ENCODE measurements around the gene SLC26A11. TPM values are rescaled to one million over a fixed set of nuclear protein-coding genes. Genes with fewer than 3 reads are reported as not detected.
A peak's percentile ranks its signal among the peaks of the same experiment; 100 is the strongest.

SLC26A11 gene
- total and polyA plus RNA-seq, 7 experiments from 2014 or later, result 3.7 to 87.5 (median 63.0) TPM

DNA sequence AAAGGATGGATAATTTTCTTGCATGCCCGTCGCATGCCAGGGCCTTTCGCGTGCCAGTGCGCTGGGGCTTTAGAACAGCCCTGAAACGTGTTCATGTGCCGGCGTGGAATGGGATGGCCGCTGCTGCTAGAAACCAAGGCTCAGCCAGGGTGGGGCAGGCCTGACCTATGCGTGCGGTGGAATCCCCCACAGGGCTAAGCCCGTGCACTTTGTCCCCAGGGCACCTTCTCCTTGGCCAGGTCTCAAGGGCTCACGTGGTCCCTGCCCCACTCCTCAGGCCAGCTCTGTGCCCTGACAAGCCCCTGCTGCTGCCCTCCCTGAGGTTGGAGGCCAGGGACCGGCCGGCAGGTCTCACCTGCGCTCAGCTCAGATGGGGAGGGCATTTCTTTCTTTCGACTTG lies 27.3 kb downstream of the SLC26A11 start:
- POLR2A ChIA-PET, result no interaction called here

DNA sequence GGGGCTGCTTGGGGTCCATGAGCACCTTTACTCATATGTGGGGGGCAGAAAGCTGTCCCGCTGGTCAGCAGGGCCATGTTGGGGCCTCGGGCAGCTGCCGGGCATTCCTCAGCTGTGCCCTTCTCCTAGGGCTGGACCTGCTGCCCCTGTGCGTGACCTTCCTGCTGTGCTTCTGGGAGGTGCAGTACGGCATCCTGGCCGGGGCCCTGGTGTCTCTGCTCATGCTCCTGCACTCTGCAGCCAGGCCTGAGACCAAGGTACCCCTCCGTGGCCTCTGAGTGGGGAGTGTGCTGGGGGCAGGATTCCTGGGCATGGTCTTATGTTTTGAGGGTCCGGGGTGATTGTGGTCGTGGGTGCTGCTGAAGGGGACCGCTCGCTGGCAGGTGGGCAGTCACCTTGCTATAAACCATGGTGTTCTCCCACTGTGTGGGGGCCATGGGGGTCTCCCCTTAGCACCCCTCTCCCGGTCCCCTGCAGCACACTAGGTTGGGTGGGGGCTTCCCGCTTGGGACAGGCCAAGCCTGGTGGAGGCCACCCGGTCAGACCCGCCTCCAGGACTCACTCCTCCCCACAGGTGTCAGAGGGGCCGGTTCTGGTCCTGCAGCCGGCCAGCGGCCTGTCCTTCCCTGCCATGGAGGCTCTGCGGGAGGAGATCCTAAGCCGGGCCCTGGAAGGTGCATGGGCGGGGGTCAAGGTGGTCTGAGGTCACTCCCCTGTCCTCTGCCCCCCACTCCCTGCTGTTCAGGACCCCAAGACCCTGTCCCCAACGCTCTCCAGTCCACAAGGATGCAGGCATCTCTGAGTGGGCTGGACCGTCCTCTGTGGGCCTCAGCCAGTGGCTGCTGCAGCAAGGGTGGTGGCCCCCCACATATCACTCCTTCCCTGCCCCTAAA lies 28.0 kb downstream of the SLC26A11 start:
- Histone ChIP-seq H3K36me3 (ENCODE audit: control insufficient read depth in 2 of 3, insufficient read depth in 3 of 3, low read length in 3 of 3) (peaks cover 0 to 51% (median 0%) of the 10 kb centered on the region in 3 experiments), H3K9me3 (ENCODE audit: control insufficient read depth in 2 of 3, low read length in 3 of 3) (no peaks in the 10 kb centered on the region), H3K27me3 (ENCODE audit: control insufficient read depth in 2 of 2, insufficient read depth in 2 of 2, low read length in 2 of 2) (no peaks in the 10 kb centered on the region), H3K4me1 (ENCODE audit: control insufficient read depth in 2 of 2, insufficient read depth in 2 of 2, low read length in 2 of 2) (peaks cover 0 to 3% of the 10 kb centered on the region in 2 donors), H3K4me3 (ENCODE audit: low read length) (no peak overlapping the region), H3K27ac (ENCODE audit: low read depth, low read length) (no peak overlapping the region)
- Mint-ChIP-seq H3K4me3 (no peak overlapping the region), H3K9me3 (no peaks in the 10 kb centered on the region), H3K27ac (no peak overlapping the region), H3K36me3 (peaks cover 0 to 6% (median 4%) of the 10 kb centered on the region in 5 donors), H3K4me1 (peaks cover 0 to 16% (median 3%) of the 10 kb centered on the region in 7 donors), H3K27me3 (no peaks in the 10 kb centered on the region)
- CTCF ChIA-PET, result interaction anchor here (0.6 to 1.1 kb wide), 2 partner anchors 52 to 163 kb away, joined by 3 to 4 read pairs; no protein-coding TSS in a partner anchor
- intact Hi-C loops (cut with micrococcal nuclease), result no loop called here
- DNase-seq, result no peak
- no peak for ATAC-seq
- POLR2A ChIA-PET, result no interaction called here

More for the DNA sequence above, 27.3 kb downstream of the SLC26A11 start:
- DNase-seq (no peak), ATAC-seq (no peak)
- no peak overlapping the region for H3K27ac ChIP-seq (ENCODE audit: low read depth, low read length)
- Mint-ChIP-seq H3K27me3 (no peaks in the 10 kb centered on the region), H3K27ac (no peak overlapping the region), H3K4me1 (peaks cover 0 to 10% (median 0%) of the 10 kb centered on the region in 7 donors), H3K9me3 (no peaks in the 10 kb centered on the region), H3K36me3 (peaks cover 0 to 6% (median 4%) of the 10 kb centered on the region in 5 donors), H3K4me3 (no peak overlapping the region)
- no peaks in the 10 kb centered on the region for H3K4me1 ChIP-seq (ENCODE audit: control insufficient read depth in 2 of 2, insufficient read depth in 2 of 2, low read length in 2 of 2)
- H3K36me3 ChIP-seq (ENCODE audit: control insufficient read depth in 2 of 3, insufficient read depth in 3 of 3, low read length in 3 of 3), result peaks cover 0 to 51% (median 0%) of the 10 kb centered on the region in 3 experiments
- intact Hi-C loops (cut with micrococcal nuclease), result no loop called here
- H3K9me3 ChIP-seq (ENCODE audit: control insufficient read depth in 2 of 3, low read length in 3 of 3), result no peaks in the 10 kb centered on the region
- no peak overlapping the region for H3K4me3 ChIP-seq (ENCODE audit: low read length)
- no peaks in the 10 kb centered on the region for H3K27me3 ChIP-seq (ENCODE audit: control insufficient read depth in 2 of 2, insufficient read depth in 2 of 2, low read length in 2 of 2)
- CTCF ChIA-PET, result interaction anchor here (0.6 kb wide), 1 partner anchor 162 kb away, joined by 4 read pairs; no protein-coding TSS in a partner anchor

- DNase-seq (no peak), ATAC-seq (no peak)
- no peak overlapping the region for H3K4me3 Mint-ChIP-seq
- no peak overlapping the region for H3K27ac ChIP-seq (ENCODE audit: low read depth, low read length)
- intact Hi-C loops (cut with micrococcal nuclease), result no loop called here
- peaks cover 1 to 4% of the 10 kb centered on the region in 2 donors for H3K4me1 ChIP-seq (ENCODE audit: control insufficient read depth in 2 of 2, insufficient read depth in 2 of 2, low read length in 2 of 2)
- no peak overlapping the region for H3K4me3 ChIP-seq (ENCODE audit: low read length)
- H3K36me3 ChIP-seq (ENCODE audit: control insufficient read depth in 2 of 3, insufficient read depth in 3 of 3, low read length in 3 of 3), result peaks cover 0 to 44% (median 0%) of the 10 kb centered on the region in 3 experiments
- CTCF ChIA-PET, result interaction anchor here (1.1 kb wide), 1 partner anchor 53 kb away, joined by 3 read pairs; no protein-coding TSS in a partner anchor
- H3K9me3 Mint-ChIP-seq, result no peaks in the 10 kb centered on the region
- POLR2A ChIA-PET, result no interaction called here
- H3K27me3 Mint-ChIP-seq, result no peaks in the 10 kb centered on the region
- H3K4me1 Mint-ChIP-seq, result peaks cover 0 to 24% (median 7%) of the 10 kb centered on the region in 7 donors
- H3K27ac Mint-ChIP-seq, result no peak overlapping the region
- H3K9me3 ChIP-seq (ENCODE audit: control insufficient read depth in 2 of 3, low read length in 3 of 3), result no peaks in the 10 kb centered on the region
- no peaks in the 10 kb centered on the region for H3K27me3 ChIP-seq (ENCODE audit: control insufficient read depth in 2 of 2, insufficient read depth in 2 of 2, low read length in 2 of 2)
- H3K36me3 Mint-ChIP-seq, result peaks cover 0 to 6% (median 4%) of the 10 kb centered on the region in 5 donors
Observed at GRCh38 chr17:80248894-80249710, 28.9 kb downstream of the SLC26A11 start.

- H3K4me3 ChIP-seq (ENCODE audit: low read length), result no peak overlapping the region
- H3K4me1 ChIP-seq (ENCODE audit: control insufficient read depth in 2 of 2, insufficient read depth in 2 of 2, low read length in 2 of 2), result peaks cover 4 to 15% of the 10 kb centered on the region in 2 donors
- DNase-seq (no peak), ATAC-seq (no peak)
- no peaks in the 10 kb centered on the region for H3K9me3 ChIP-seq (ENCODE audit: control insufficient read depth in 2 of 3, low read length in 3 of 3)
- H3K27me3 ChIP-seq (ENCODE audit: control insufficient read depth in 2 of 2, insufficient read depth in 2 of 2, low read length in 2 of 2), result no peaks in the 10 kb centered on the region
- peaks cover 0 to 21% (median 0%) of the 10 kb centered on the region in 3 experiments for H3K36me3 ChIP-seq (ENCODE audit: control insufficient read depth in 2 of 3, insufficient read depth in 3 of 3, low read length in 3 of 3)
- intact Hi-C loops (cut with micrococcal nuclease), result loop anchor here (1.0 to 5.0 kb wide), 4 partner anchors 33 to 245 kb away; partner anchors contain the start of gene EIF4A3 (in 2 of the 2)
- Mint-ChIP-seq H3K27me3 (no peaks in the 10 kb centered on the region), H3K27ac (peak overlapping the region in 8 of 9 donors; percentile 10 to 90 (median 52)), H3K4me1 (peaks cover 0 to 45% (median 9%) of the 10 kb centered on the region in 7 donors), H3K9me3 (no peaks in the 10 kb centered on the region), H3K36me3 (no peaks in the 10 kb centered on the region), H3K4me3 (no peak overlapping the region)
- ChIA-PET CTCF (interaction anchor here (1.4 to 4.4 kb wide), 2 partner anchors 55 to 57 kb away, joined by 3 to 15 read pairs; no protein-coding TSS in a partner anchor), POLR2A (interaction anchor here (0.7 kb wide), 1 partner anchor 13 kb away, joined by 3 read pairs; no protein-coding TSS in a partner anchor)
- H3K27ac ChIP-seq (ENCODE audit: low read depth, low read length), result no peak overlapping the region
Observed at GRCh38 chr17:80251966-80252365, 31.7 kb downstream of the SLC26A11 start.

DNA sequence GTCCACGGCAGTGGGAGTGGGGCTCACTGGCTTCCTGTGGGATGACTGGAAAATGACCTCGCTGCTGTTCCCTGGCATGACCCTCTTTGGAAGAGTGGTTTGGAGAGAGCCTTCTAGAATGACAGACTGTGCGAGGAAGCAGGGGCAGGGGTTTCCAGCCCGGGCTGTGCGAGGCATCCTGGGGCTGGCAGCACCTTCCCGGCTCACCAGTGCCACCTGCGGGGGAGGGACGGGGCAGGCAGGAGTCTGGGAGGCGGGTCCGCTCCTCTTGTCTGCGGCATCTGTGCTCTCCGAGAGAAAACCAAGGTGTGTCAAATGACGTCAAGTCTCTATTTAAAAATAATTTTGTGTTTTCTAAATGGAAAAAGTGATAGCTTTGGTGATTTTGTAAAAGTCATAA lies 32.6 kb downstream of the SLC26A11 start:
- ATAC-seq (peak; percentile 95), DNase-seq (peak; percentile 67 to 89 (median 84))
- Histone ChIP-seq H3K36me3 (ENCODE audit: control insufficient read depth in 2 of 3, insufficient read depth in 3 of 3, low read length in 3 of 3) (peaks cover 0 to 15% (median 0%) of the 10 kb centered on the region in 3 experiments), H3K9me3 (ENCODE audit: control insufficient read depth in 2 of 3, low read length in 3 of 3) (no peaks in the 10 kb centered on the region), H3K27ac (ENCODE audit: low read depth, low read length) (no peak overlapping the region), H3K4me3 (ENCODE audit: low read length) (no peak overlapping the region), H3K4me1 (ENCODE audit: control insufficient read depth in 2 of 2, insufficient read depth in 2 of 2, low read length in 2 of 2) (peaks cover 4 to 15% of the 10 kb centered on the region in 2 donors), H3K27me3 (ENCODE audit: control insufficient read depth in 2 of 2, insufficient read depth in 2 of 2, low read length in 2 of 2) (no peaks in the 10 kb centered on the region)
- Mint-ChIP-seq H3K4me1 (peaks cover 0 to 52% (median 9%) of the 10 kb centered on the region in 7 donors), H3K36me3 (no peaks in the 10 kb centered on the region), H3K9me3 (no peaks in the 10 kb centered on the region), H3K27me3 (no peaks in the 10 kb centered on the region), H3K4me3 (peak overlapping the region in 1 of 10 donors; percentile 8), H3K27ac (peak overlapping the region; percentile 7 to 86 (median 49))
- ChIA-PET CTCF (interaction anchor here (0.7 to 4.4 kb wide), 4 partner anchors 56 to 120 kb away, joined by 3 to 15 read pairs (median 3); no protein-coding TSS in a partner anchor), POLR2A (no interaction called here)
- intact Hi-C loops (cut with micrococcal nuclease), result loop anchor here (1.0 to 5.0 kb wide), 8 partner anchors 34 to 246 kb away; partner anchors contain the start of genes EIF4A3 (in 2 of the 2) and GAA (in 2 of the 2)
